HepG2 (cell line): ENCODE results near the gene GPN2.

Source experiments
- ARID2 ChIP-seq: sonication (generic); formaldehyde crosslinking; IDR thresholded peaks from 2 replicates; pipeline ENCODE4 v1.8.1; 2022; ENCODE audit warnings: mild to moderate bottlenecking, missing genetic modification reagents, borderline replicate concordance
- FOXA3 ChIP-seq: IDR thresholded peaks from 2 replicates; pipeline ENCODE4 v1.6.1; 2016; ENCODE audit warnings: missing genetic modification reagents, missing compliant biosample characterization
- SOX13 ChIP-seq, 3 experiments: fragments of 450-650 bp in 1 of 3; sonication (generic) in 1 of 3; formaldehyde crosslinking in 1 of 3; IDR thresholded peaks in 2 of 3; conservative IDR thresholded peaks in 1 of 3; 2 replicates each; pipeline versions ENCODE4 v1.5.0 to v1.6.1; 2016 to 2020; ENCODE audit warnings: antibody characterized with exemption in 1 of 3, mild to moderate bottlenecking in 1 of 3, missing compliant biosample characterization in 1 of 3, missing genetic modification reagents in 1 of 3, moderate library complexity in 1 of 3
- TP53 ChIP-seq: sonication (generic); formaldehyde crosslinking; conservative IDR thresholded peaks from 2 replicates; pipeline ENCODE4 v1.4.0; 2020; ENCODE audit warnings: missing genetic modification reagents
- ZNF274 ChIP-seq: sonication (generic); formaldehyde crosslinking; IDR thresholded peaks from 2 replicates; pipeline ENCODE4 v1.5.1; 2020; ENCODE audit warnings: mild to moderate bottlenecking, missing genetic modification reagents
- ZNF382 ChIP-seq: sonication (generic); formaldehyde crosslinking; IDR thresholded peaks from 2 replicates; pipeline ENCODE4 v1.5.0; 2020; ENCODE audit warnings: missing genetic modification reagents, mild to moderate bottlenecking, borderline replicate concordance
- ZNF589 ChIP-seq: sonication (generic); formaldehyde crosslinking; conservative IDR thresholded peaks from 2 replicates; pipeline ENCODE4 v1.8.0; 2022; ENCODE audit warnings: mild to moderate bottlenecking, moderate library complexity, missing genetic modification reagents
- TF ChIP-seq, protein P1 (sequence below): sonication (generic); formaldehyde crosslinking; conservative IDR thresholded peaks from 2 replicates; pipeline ENCODE4 v1.4.0; 2020; ENCODE audit warnings: missing genetic modification reagents

DNA sequence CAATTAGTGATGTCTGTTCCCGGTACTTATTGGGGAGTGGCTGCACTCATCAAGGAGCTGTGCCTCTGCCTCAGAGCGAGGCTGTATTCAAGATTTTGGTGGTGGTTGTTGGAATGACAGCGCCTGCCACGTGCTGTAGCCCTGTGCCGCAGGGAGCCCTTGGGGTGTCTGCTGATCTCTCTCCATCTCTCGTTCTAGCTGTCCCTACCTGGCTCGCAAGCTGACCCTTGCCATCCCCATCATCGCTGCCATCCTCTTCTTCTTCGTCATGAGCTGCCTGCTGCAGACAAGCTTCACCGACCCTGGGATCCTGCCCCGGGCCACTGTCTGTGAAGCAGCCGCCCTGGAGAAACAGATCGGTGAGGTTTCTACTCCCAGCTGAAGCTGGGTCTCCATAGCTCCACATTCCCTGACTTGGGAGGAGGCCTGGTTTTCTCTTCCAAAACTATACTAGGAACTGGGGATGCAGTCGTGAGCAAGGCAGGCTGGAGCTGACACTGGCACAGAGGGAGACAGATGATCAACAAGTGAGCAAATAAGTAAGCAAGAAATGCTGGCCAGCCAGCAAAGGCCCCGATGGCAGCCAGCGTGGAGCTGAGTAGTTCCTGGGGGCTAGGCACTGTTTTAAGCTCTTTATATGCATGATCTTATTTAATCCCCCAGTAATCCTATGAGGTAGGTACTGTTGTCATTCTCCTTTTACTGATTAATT lies 57.7 kb downstream of the GPN2 start:
- TF ChIP-seq ZNF382 (no peak), SOX13 (IDR thresholded peaks at IDR 0.05) (no peak), SOX13 (CRISPR knock-in tag; conservative IDR thresholded peaks at IDR 0.05 in 1 of 2, IDR thresholded peaks at IDR 0.05 in 1 of 2) (no peak), ARID2 (CRISPR knock-in tag) (0 out of 2 replicates have a peak, but pooled peaks have one; percentile 25), FOXA3 (CRISPR knock-in tag) (no peak), TP53 (CRISPR knock-in tag) (no peak), ZNF274 (CRISPR knock-in tag) (no peak), ZNF589 (CRISPR knock-in tag) (no peak)
- TF ChIP-seq, protein P1, sequence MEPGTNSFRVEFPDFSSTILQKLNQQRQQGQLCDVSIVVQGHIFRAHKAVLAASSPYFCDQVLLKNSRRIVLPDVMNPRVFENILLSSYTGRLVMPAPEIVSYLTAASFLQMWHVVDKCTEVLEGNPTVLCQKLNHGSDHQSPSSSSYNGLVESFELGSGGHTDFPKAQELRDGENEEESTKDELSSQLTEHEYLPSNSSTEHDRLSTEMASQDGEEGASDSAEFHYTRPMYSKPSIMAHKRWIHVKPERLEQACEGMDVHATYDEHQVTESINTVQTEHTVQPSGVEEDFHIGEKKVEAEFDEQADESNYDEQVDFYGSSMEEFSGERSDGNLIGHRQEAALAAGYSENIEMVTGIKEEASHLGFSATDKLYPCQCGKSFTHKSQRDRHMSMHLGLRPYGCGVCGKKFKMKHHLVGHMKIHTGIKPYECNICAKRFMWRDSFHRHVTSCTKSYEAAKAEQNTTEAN (CRISPR knock-in tag): no peak
